ENCODE results near the gene HYDIN. TPM values are rescaled to one million over a fixed set of nuclear protein-coding genes. Genes with fewer than 3 reads are reported as not detected.

Gene HYDIN
- total RNA-seq, 2 experiments from 2014 or later, result not detected

DNA sequence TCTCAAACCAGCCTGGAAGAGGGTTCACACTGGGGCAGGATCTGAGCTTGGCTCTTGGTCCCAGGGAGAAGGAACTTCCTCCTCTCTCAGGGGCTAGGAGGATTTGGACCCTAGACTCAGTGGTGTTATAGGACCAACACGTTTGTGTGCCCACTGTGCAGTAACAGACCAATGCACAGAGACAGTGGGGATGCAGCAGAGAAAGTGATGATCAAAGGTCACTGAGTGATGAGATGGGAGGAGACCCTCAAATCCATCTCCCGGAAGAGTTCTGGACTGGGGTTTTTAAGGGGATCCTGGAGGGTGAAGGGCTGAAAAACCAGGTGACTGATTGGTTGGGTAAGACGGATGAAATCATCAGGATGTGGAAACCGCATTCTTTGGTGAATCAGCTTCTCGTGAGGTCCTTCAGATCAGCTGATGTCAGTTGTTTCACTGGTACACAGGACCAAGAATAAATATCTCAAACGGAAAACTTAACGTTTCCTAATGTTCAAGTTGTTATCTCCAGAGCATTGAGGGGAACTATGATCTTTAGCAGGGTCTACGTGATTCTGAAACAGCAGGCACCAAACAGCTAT, 426.3 kb downstream of the HYDIN start:
- H3K4me3 Mint-ChIP-seq, result no peak overlapping the region
- H3K9me3 Mint-ChIP-seq, result peaks cover 2% of the 10 kb centered on the region
- peaks cover 46% of the 10 kb centered on the region for H3K4me1 Mint-ChIP-seq
- H3K36me3 Mint-ChIP-seq (ENCODE audit: low read depth), result no peaks in the 10 kb centered on the region
- H3K27me3 Mint-ChIP-seq, result peaks cover 6% of the 10 kb centered on the region
- ChIA-PET POLR2A (interaction anchor here (0.6 to 1.0 kb wide), 2 partner anchors 484 to 683 kb away, joined by 3 read pairs; no protein-coding TSS in a partner anchor), CTCF (interaction anchor here (2.0 kb wide), 1 partner anchor 508 kb away, joined by 4 read pairs; no protein-coding TSS in a partner anchor)
- H3K27ac Mint-ChIP-seq, result peak overlapping the region; percentile 82
- DNase-seq, result peak; percentile 30

DNA sequence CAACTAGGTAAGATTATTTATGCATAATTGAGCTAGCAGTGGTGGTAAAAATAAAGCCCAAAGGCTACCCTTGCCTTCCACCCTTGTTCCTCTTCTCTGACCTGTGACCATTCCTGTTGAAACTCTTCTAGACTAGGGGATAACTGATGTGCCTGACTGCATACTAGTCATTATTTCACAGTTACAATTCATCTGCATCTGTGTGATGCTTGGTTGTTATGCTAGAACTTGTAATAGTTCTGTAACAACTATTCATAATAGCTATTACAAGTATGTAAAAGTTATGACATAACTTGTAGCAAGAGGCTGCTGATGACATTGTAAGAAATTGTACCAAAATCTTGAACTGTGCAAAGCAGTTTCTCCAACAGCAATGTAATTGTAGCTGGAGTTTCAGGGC, 427.2 kb downstream of the HYDIN start:
- ChIA-PET POLR2A (no interaction called here), CTCF (interaction anchor here (2.0 kb wide), 1 partner anchor 509 kb away, joined by 4 read pairs; no protein-coding TSS in a partner anchor)
- Mint-ChIP-seq H3K4me3 (no peak overlapping the region), H3K9me3 (peaks cover 2% of the 10 kb centered on the region), H3K36me3 (ENCODE audit: low read depth) (no peaks in the 10 kb centered on the region), H3K27ac (no peak overlapping the region), H3K27me3 (peaks cover 6% of the 10 kb centered on the region), H3K4me1 (peaks cover 52% of the 10 kb centered on the region)
- DNase-seq, result no peak

DNA sequence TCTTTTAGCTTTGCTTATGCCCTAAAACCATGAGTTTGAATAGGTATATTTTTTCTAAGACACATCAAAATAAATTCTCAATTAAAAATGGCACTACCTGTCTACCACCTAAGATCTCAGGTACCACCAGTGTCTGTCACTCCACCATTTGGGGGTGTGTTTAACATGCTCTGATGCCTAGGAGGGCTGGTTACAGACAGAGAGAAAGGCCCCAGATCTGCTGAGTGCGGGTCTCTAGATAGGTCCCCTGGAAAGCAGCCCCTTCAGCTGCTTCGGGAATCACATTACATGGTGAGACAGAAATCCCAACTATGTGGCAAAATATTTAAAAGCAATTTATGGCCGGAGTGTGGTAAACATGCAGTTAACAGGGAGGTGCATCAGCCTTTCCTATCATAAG, 428.9 kb downstream of the HYDIN start:
- Mint-ChIP-seq H3K4me1 (peaks cover 52% of the 10 kb centered on the region), H3K9me3 (peaks cover 2% of the 10 kb centered on the region), H3K27me3 (no peaks in the 10 kb centered on the region), H3K36me3 (ENCODE audit: low read depth) (no peaks in the 10 kb centered on the region), H3K4me3 (peak overlapping the region; percentile 95), H3K27ac (peak overlapping the region; percentile 83)
- ChIA-PET POLR2A (interaction anchor here (0.6 to 2.1 kb wide), 8 partner anchors 11 to 487 kb away, joined by 3 to 10 read pairs (median 5); partner anchors contain the start of genes CMTR2 and DDX19A), CTCF (interaction anchor here (0.9 kb wide), 1 partner anchor 30 kb away, joined by 4 read pairs; no protein-coding TSS in a partner anchor)
- DNase-seq, result no peak

DNA sequence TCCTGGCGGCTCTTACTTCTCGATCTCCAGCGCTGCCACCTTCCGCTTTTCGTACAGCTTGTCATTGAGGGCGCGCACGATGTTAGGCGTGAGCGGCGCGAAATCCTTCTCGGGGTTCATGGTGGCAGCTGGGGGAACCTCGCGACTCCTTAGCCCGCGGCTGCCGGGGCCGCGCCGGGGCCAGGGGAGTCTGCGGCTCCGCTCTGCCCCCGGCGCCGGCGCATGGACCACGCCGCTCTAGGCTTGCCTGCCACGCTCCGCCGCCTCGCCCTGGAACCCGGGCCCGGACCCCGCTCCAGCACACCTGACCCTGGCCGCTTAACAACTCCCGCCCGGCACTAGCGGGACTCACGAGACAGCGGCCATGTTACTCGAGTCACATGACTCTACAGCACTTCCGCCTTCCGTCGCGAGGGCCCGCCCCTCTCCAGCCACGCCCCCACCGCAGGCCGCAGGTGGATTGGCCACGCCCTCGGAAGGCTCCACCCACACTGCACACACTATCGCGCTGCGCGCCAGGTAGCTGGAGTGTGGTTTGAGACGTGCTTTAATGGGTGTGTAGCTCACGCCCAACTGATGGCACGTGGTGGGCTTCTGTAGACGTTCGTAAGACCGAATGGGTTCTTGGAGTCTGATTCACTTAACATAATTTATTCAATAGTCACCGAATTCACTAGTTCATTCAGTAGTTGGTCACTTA, 429.6 kb downstream of the HYDIN start, which contains the start of gene VAC14:
Gene VAC14 (minus strand): TSS at position 378 of the 700 bp plus-strand sequence. CDS start 258 bp downstream, at position 120.
- H3K4me1 Mint-ChIP-seq, result peaks cover 50% of the 10 kb centered on the region
- POLR2A ChIA-PET, result interaction anchor here (0.6 to 2.1 kb wide), 10 partner anchors 10 to 488 kb away, joined by 3 to 10 read pairs (median 4); partner anchors contain the start of genes CMTR2 and DDX19A

DNA sequence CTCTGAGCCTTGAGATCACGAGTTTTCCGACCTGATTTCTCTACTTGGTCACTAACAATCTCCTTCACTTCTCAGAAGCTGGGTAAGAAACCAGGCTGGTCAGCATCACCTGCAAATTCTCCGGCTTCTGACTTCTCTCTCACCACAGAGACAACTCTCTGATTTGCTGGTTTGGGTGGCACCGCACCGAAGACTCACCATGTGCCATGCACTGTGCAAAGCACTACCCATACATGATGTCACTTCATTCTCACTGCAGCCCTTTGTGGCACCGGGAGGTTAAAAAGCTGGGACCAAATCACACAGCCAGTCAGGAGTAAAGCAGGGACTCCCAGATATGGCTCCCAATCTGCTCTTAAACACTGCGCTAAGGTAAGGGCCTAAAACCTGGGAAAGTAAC, 430.2 kb downstream of the HYDIN start:
- Mint-ChIP-seq H3K36me3 (ENCODE audit: low read depth) (no peaks in the 10 kb centered on the region), H3K27me3 (no peaks in the 10 kb centered on the region), H3K27ac (peak overlapping the region; percentile 78), H3K4me1 (peaks cover 44% of the 10 kb centered on the region), H3K4me3 (peak overlapping the region; percentile 95), H3K9me3 (peaks cover 2% of the 10 kb centered on the region)
- ChIA-PET POLR2A (interaction anchor here (0.9 to 2.1 kb wide), 8 partner anchors 8 to 488 kb away, joined by 3 to 10 read pairs (median 4); partner anchors contain the start of gene CMTR2), CTCF (interaction anchor here (1.1 kb wide), 1 partner anchor 29 kb away, joined by 5 read pairs; no protein-coding TSS in a partner anchor)
- peak; percentile 22 for DNase-seq

More for the DNA sequence above, 429.6 kb downstream of the HYDIN start, which contains the start of gene VAC14:
- Mint-ChIP-seq H3K36me3 (ENCODE audit: low read depth) (no peaks in the 10 kb centered on the region), H3K27ac (peak within 1 kb of the TSS; percentile 83), H3K9me3 (peaks cover 2% of the 10 kb centered on the region), H3K27me3 (no peaks in the 10 kb centered on the region), H3K4me3 (peak within 1 kb of the TSS; percentile 95)
- CTCF ChIA-PET, result interaction anchor here (0.9 to 1.1 kb wide), 2 partner anchors 30 kb away, joined by 4 to 5 read pairs; no protein-coding TSS in a partner anchor
- DNase-seq, result peak; percentile 97

DNA sequence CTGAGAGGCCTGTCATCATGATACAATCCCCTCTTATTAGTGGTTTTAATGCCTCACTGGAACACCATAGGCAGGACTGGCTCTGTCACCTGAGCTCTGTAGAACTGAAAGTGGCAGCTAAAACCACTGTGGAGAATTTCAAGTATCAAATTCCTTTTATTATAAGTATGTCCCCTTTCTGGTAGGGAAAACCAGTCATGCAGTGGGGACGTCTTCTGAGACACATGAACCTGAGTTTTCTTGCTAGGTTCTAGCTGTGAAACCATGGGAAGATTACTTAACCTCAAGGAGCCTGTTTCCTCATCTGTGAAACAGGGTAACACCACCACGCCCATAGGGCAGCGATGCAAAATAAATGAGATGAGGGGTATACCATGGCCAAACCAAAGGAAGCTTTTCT, 434.2 kb downstream of the HYDIN start:
- ChIA-PET POLR2A (no interaction called here), CTCF (interaction anchor here (1.4 kb wide), 1 partner anchor 25 kb away, joined by 3 read pairs; no protein-coding TSS in a partner anchor)
- DNase-seq, result no peak

DNA sequence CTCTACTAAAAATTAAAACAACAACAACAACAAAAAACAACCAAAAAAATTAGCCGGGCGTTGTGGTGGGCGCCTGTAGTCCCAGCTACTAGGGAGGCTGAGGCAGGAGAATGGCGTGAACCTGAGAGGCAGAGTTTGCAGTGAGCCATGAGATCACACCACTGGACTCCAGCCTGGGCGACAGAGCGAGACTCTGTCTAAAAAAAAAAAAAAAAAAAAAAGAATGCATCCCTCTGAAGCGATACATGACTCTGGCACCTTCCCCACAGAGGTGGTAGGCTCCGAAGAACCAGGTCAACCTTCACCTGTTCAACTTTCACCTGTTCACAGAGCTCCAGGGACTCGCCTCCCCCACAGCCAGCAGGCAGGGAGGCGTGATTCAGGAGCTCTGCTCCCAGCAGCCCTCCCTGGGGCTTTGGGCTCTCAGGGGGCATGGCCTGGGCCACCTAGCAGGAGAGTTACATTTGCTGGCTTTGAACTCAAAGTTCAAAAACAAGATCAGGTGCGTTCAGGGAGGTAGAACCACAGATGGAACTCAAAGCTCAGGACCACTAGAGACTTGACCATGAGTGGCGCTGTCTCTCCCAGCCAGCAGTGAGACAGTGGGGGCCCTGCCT, 435.1 kb downstream of the HYDIN start:
- POLR2A ChIA-PET, result no interaction called here
- H3K4me1 Mint-ChIP-seq, result peaks cover 17% of the 10 kb centered on the region
- CTCF ChIA-PET, result no interaction called here
- no peak overlapping the region for H3K27ac Mint-ChIP-seq
- H3K36me3 Mint-ChIP-seq (ENCODE audit: low read depth), result no peaks in the 10 kb centered on the region
- H3K9me3 Mint-ChIP-seq, result no peaks in the 10 kb centered on the region
- H3K4me3 Mint-ChIP-seq, result no peak overlapping the region
- no peak for DNase-seq
- no peaks in the 10 kb centered on the region for H3K27me3 Mint-ChIP-seq

More for the DNA sequence above, 434.2 kb downstream of the HYDIN start:
- Mint-ChIP-seq H3K27ac (no peak overlapping the region), H3K4me1 (peaks cover 23% of the 10 kb centered on the region), H3K4me3 (no peak overlapping the region), H3K9me3 (no peaks in the 10 kb centered on the region), H3K36me3 (ENCODE audit: low read depth) (no peaks in the 10 kb centered on the region), H3K27me3 (no peaks in the 10 kb centered on the region)

DNA sequence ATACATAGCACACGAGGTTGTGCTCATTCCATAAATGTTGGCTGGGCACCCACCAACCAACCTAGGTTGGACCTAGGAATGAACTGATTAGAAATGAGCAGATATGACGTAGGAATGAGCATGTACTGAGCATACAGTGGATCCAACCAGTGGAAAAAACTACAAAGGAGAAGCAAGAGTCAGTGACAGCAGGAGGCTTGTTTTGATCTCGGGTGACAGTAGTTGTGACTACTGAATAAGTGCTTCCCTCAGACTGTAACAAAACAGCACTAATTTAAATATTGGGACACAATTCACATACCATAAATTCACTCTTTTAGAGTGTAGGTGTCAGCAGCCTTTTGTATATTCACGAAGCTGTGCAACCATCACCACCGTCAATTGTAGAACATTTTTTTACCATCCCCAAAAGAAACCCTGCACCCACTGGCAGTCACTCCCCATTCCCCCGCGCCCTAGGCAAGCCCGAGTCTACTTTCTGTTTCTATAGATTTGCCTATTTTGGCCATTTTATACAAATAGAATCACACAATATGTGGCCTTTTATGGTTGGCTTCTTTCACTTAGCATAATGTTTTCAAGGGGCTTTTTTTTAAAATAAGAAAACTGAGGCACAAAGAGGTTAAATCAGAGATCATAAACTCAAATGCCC, 436.5 kb downstream of the HYDIN start:
- Mint-ChIP-seq H3K4me1 (peaks cover 4% of the 10 kb centered on the region), H3K27me3 (no peaks in the 10 kb centered on the region), H3K27ac (no peak overlapping the region), H3K9me3 (no peaks in the 10 kb centered on the region), H3K4me3 (no peak overlapping the region), H3K36me3 (ENCODE audit: low read depth) (no peaks in the 10 kb centered on the region)
- DNase-seq, result no peak
- POLR2A ChIA-PET, result no interaction called here
- CTCF ChIA-PET, result no interaction called here

DNA sequence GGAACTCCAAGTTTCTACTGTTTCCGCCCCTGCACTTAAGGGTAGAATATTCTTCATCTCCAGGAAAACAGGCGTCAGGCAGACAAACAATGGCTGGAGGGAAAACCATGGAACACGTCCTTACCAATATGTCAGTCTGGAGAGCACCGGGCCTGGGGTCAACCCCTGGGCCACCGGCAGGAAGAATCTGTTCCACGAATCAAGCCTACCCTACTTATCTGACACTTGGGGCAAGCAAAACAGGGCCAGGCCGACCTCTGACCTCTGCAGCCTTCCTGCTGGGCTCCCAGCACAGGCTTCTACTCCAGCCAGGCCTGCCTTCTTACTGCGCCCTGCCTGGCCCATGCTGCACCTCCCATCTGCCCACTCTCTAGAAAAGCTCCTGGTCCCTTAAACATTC, 439.7 kb downstream of the HYDIN start:
- H3K9me3 Mint-ChIP-seq, result no peaks in the 10 kb centered on the region
- H3K36me3 Mint-ChIP-seq (ENCODE audit: low read depth), result no peaks in the 10 kb centered on the region
- ChIA-PET CTCF (no interaction called here), POLR2A (interaction anchor here (3.2 kb wide), 1 partner anchor 10 kb away, joined by 10 read pairs; the partner anchor contains the start of gene VAC14)
- no peaks in the 10 kb centered on the region for H3K4me1 Mint-ChIP-seq
- no peak overlapping the region for H3K27ac Mint-ChIP-seq
- no peak for DNase-seq
- H3K27me3 Mint-ChIP-seq, result no peaks in the 10 kb centered on the region
- no peak overlapping the region for H3K4me3 Mint-ChIP-seq

DNA sequence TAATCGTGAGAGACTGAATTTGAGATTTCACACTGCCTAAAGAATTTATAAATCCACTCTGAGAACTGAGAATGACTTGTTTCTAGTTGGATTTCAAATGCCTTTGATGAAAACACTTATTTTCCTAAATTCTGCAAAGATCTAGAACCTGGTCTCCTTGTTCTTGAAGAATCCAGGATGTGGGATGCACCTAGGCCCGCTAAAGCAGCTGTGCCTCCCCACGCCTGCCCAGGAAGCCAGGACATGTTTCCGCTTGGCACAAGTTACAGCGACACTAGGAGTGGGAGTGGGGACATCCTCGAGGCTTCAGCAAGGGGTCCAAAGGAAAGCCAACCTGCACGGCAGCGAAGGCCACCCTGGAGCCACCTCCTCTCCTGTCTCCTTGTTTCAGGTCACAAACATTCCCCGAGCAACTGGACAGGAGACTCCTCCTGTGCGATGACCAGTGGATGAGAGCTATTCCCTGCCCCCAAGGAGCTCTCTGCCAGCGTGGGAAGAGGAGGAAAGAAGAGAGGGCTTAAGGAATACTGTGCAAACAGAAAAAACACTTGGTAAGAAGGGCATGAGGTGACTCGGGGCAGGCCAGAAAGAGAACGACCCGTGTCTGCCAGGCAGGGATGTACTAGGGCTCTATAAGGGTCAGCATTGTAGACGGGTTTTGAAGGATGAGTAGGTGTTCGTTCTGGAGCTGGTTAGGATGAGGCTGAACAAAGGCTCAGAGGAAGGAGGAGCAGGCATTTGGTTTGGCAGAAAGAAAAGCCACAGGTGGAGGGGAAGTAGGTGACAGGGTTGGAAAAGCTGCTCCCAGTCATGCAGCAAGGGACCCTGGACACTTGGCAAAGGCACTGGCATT, 440.7 kb downstream of the HYDIN start:
- Mint-ChIP-seq H3K4me3 (no peak overlapping the region), H3K27ac (no peak overlapping the region), H3K27me3 (no peaks in the 10 kb centered on the region), H3K9me3 (no peaks in the 10 kb centered on the region), H3K4me1 (no peaks in the 10 kb centered on the region), H3K36me3 (ENCODE audit: low read depth) (peaks cover 5% of the 10 kb centered on the region)
- ChIA-PET CTCF (no interaction called here), POLR2A (interaction anchor here (3.2 kb wide), 1 partner anchor 11 kb away, joined by 10 read pairs; the partner anchor contains the start of gene VAC14)
- DNase-seq, result no peak

DNA sequence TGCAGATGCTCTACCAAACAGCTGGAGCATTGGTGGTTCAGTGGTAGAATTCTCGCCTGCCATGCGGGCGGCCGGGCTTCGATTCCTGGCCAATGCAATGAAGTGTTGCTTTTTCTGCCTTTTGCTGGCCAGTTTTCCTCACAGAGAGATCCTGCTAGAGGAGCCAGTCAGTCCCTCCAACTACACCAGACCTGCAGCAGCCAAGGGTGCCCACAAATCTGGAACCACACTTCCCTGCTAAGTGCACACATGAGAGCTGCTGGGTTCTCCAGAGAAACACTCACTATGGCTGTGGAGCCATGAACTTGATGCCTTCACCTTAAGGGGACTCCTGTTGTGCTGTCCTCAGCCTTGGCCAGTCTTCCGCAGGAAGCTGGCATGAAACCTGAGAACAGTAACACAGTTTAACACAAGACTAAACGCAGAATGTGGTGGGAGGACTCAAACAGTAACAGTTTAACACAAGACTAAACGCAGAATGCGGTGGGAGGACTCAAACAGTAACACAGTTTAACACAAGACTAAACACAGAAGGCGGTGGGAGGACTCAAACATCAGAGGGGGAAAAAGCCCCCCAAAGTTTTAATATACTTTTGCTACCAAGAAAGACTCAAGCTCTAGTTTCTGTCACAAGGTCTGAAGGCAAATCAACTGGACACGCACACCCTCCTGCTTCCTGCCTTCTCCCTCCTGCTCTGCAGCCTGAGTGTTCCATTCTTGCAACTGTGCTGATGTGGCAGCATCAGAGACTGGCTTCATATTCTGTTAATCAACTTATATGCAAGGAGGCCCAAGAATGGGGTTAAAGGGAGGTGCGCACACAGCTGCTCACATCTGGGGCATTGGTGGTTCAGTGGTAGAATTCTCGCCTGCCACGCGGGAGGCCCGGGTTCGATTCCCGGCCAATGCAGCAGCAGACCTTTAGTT, 441.6 kb downstream of the HYDIN start:
- POLR2A ChIA-PET, result interaction anchor here (3.2 kb wide), 1 partner anchor 12 kb away, joined by 10 read pairs; the partner anchor contains the start of gene VAC14
- H3K9me3 Mint-ChIP-seq, result no peaks in the 10 kb centered on the region
- no peak overlapping the region for H3K27ac Mint-ChIP-seq

More for the DNA sequence above, 441.6 kb downstream of the HYDIN start:
- H3K36me3 Mint-ChIP-seq (ENCODE audit: low read depth), result peaks cover 13% of the 10 kb centered on the region
- H3K4me1 Mint-ChIP-seq, result no peaks in the 10 kb centered on the region
- CTCF ChIA-PET, result no interaction called here
- no peak overlapping the region for H3K4me3 Mint-ChIP-seq
- no peaks in the 10 kb centered on the region for H3K27me3 Mint-ChIP-seq
- no peak for DNase-seq

All from activated CD4-positive, alpha-beta memory T cell treated with anti-CD3 and anti-CD28 coated beads, Interleukin-2, amount 10 ng/mL, durations not matched to agents 7 days and 5 days (primary cell).